C4-2B (cell line): ENCODE results near the gene GABBR1.

Source experiments
- H3K27ac ChIP-seq: fragments of 450-650 bp; 2 replicates; pipeline ENCODE4 v1.5.1; 2017
- CTCF ChIP-seq: fragments of 450-650 bp; conservative IDR thresholded peaks from 2 replicates; pipeline ENCODE4 v1.5.1; 2017; ENCODE audit warnings: mild to moderate bottlenecking
- ZFX ChIP-seq: fragments of 450-650 bp; IDR thresholded peaks from 2 replicates; pipeline ENCODE4 v1.6.1; 2017

GABBR1 gene

GRCh38 chr6:29517728-29518440 is 115.1 kb downstream of the GABBR1 start:
- H3K27ac ChIP-seq: no peak overlapping the region
- no peak for TF ChIP-seq ZFX

- TF ChIP-seq CTCF (no peak), ZFX (no peak)
- H3K27ac ChIP-seq: no peak overlapping the region
These were observed 115.7 kb downstream of the GABBR1 start for GRCh38 chr6:29517245-29517644.

DNA sequence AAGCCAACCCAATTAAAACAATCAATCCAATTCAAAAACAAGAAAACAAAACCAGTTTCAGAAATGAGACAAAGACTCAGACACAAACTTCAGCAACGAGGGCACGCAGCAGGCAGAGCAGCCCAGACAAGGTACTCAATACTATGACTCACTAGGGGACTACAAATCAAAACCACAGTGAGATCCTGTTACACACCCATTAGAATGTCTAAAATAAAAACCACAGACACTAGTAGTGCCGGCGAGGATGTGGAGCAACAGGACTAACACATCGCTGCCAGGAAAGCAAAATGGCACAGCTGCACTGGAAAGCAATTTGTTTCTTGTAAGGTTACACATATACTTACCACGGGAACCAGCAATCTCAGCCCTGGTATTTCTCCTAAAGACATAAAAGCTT is 116.9 kb downstream of the GABBR1 start:
- no peak overlapping the region for H3K27ac ChIP-seq
- no peak for TF ChIP-seq ZFX
- TF ChIP-seq CTCF: no peak

- no peak for TF ChIP-seq CTCF
- TF ChIP-seq ZFX: no peak
- no peak overlapping the region for H3K27ac ChIP-seq
These were observed 122.2 kb downstream of the GABBR1 start for GRCh38 chr6:29510746-29511300.

- H3K27ac ChIP-seq: no peak overlapping the region
- TF ChIP-seq CTCF (no peak), ZFX (no peak)
These were observed 122.8 kb downstream of the GABBR1 start for GRCh38 chr6:29510202-29510601.
